ENCODE measurements around the gene DIO1. TPM values are rescaled to one million over a fixed set of nuclear protein-coding genes. Genes with fewer than 3 reads are reported as not detected.

The DIO1 gene
- total RNA-seq, 1 donor from 2014 or later: not detected

- Histone ChIP-seq H3K4me3 (no peak overlapping the region), H3K27ac (peak overlapping the region; percentile 60 to 65), H3K36me3 (no peaks in the 10 kb centered on the region), H3K4me1 (peaks cover 2 to 29% of the 10 kb centered on the region in 2 donors), H3K9me3 (no peaks in the 10 kb centered on the region), H3K27me3 (no peaks in the 10 kb centered on the region)
- TF ChIP-seq CTCF (IDR thresholded peaks at IDR 0.05): no peak
- peak in 1 of 2 donors; percentile 80 for DNase-seq (ENCODE audit: low spot score in 2 of 2)
- intact Hi-C loops (cut with DNase I): loop anchor here (10.0 kb wide), 1 partner anchor 598 kb away; no protein-coding TSS in a partner anchor
Observed at GRCh38 chr1:53896635-53897229, 2.7 kb downstream of the DIO1 start.

GRCh38 chr1:53899206-53899628 is 5.2 kb downstream of the DIO1 start:
- Histone ChIP-seq H3K27me3 (no peaks in the 10 kb centered on the region), H3K27ac (peak overlapping the region; percentile 60 to 65), H3K9me3 (no peaks in the 10 kb centered on the region), H3K4me3 (no peak overlapping the region), H3K36me3 (no peaks in the 10 kb centered on the region), H3K4me1 (peaks cover 2 to 29% of the 10 kb centered on the region in 2 donors)
- intact Hi-C loops (cut with DNase I): loop anchor here (10.0 kb wide), 1 partner anchor 596 kb away; no protein-coding TSS in a partner anchor
- TF ChIP-seq CTCF (IDR thresholded peaks at IDR 0.05): no peak
- DNase-seq (ENCODE audit: low spot score in 2 of 2): no peak

- Histone ChIP-seq H3K4me1 (peaks cover 2 to 29% of the 10 kb centered on the region in 2 donors), H3K9me3 (no peaks in the 10 kb centered on the region), H3K36me3 (no peaks in the 10 kb centered on the region), H3K27me3 (no peaks in the 10 kb centered on the region), H3K27ac (no peak overlapping the region), H3K4me3 (no peak overlapping the region)
- no peak for DNase-seq (ENCODE audit: low spot score in 2 of 2)
- intact Hi-C loops (cut with DNase I): loop anchor here (10.0 kb wide), 1 partner anchor 595 kb away; no protein-coding TSS in a partner anchor
- no peak for TF ChIP-seq CTCF (IDR thresholded peaks at IDR 0.05)
Observed at GRCh38 chr1:53899708-53900107, 5.7 kb downstream of the DIO1 start.

GRCh38 chr1:53902235-53903138 is 8.5 kb downstream of the DIO1 start:
- intact Hi-C loops (cut with DNase I): no loop called here
- Histone ChIP-seq H3K4me1 (peaks cover under 1 to 18% of the 10 kb centered on the region in 2 donors), H3K4me3 (no peak overlapping the region), H3K27me3 (no peaks in the 10 kb centered on the region), H3K36me3 (no peaks in the 10 kb centered on the region), H3K27ac (no peak overlapping the region), H3K9me3 (no peaks in the 10 kb centered on the region)
- DNase-seq (ENCODE audit: low spot score in 2 of 2): no peak
- no peak for TF ChIP-seq CTCF (IDR thresholded peaks at IDR 0.05)

GRCh38 chr1:53905509-53905908 is 11.5 kb downstream of the DIO1 start:
- Histone ChIP-seq H3K36me3 (no peaks in the 10 kb centered on the region), H3K4me3 (no peak overlapping the region), H3K27ac (no peak overlapping the region), H3K9me3 (no peaks in the 10 kb centered on the region), H3K4me1 (no peaks in the 10 kb centered on the region), H3K27me3 (no peaks in the 10 kb centered on the region)
- no peak for TF ChIP-seq CTCF (IDR thresholded peaks at IDR 0.05)
- intact Hi-C loops (cut with DNase I): no loop called here
- no peak for DNase-seq (ENCODE audit: low spot score in 2 of 2)

Measured in ascending aorta (tissue), 2 donors.